ENCODE results near the gene CDK5RAP2.

Gene CDK5RAP2

DNA sequence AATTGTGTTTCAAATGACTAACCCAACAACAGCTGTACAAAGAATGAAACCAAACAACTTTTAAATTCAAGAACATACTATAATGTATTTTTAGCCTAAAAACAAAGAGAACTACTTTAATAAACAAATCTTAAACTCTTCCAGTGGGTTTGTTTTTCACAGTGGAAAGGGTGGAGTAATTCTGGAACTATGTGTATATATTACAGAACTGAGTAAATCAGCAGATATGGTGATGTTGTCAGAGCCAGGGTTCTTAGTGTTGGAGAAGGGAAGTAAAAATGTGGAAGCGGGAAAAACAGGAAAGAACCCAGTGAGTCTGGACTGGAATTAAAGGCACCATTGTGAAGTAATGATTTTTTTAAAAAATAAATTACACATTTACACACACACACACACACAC lies 144.9 kb downstream of the CDK5RAP2 start:
- DNase-seq (ENCODE audit: low spot score) = no peak

DNA sequence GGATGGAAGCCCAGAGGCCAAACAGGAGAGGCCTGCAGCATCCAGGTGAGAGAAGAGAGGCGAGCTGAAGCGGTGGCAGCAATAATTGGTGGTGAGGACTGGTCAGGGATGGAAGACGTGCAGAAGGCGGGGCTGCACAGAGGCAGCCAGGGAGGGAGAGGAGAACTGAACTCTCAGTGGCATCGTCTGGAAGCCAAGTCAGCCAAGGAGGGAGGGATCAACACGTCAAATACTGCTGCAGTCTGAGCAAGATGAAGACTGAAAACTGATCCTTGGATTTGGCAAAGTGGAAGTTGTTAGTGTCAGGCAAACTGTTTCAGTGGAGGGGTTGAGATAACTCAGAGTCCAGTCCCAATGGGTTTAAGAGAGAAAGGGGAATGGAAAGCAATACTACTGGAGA lies 145.4 kb downstream of the CDK5RAP2 start:
- no peak for DNase-seq (ENCODE audit: low spot score)

DNA sequence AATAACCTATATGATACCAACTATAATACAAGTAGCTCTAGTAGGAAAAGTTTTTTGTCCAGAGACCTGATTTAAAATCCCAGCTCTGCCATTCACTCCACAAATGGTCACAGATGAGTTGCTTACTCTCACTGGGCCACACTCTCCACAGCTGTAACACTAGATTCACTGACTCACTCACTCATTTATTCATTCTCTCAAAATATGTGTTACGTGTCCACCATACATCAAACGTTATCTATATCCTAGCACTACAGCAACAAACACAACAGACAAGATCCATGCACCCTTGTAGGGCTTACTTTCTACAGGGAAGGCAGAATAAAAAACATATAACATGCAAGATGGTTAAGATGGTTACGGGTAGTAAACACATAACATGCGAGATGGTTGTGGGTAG lies 146.3 kb downstream of the CDK5RAP2 start:
- no peak for DNase-seq (ENCODE audit: low spot score)

DNA sequence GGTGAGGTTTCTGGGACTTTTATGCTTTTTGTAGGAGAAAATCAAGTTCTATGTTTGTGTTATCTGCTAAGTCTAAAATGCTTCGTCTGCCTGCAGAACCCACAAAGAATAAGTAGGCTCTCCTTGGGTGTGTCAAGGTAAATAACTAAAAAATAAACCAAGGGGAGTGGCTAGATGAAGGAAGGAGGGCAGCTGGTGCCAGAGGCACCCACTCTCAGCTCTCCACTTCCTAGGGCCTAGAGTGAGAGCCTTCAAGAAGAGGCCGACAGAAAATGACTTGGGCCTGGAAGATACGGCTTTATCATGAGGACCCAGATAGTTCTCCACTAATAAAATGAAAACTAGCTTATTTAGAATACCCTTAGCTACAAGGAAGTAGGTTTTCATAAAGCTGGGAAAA lies 147.4 kb downstream of the CDK5RAP2 start:
- DNase-seq (ENCODE audit: low spot score) = no peak

DNA sequence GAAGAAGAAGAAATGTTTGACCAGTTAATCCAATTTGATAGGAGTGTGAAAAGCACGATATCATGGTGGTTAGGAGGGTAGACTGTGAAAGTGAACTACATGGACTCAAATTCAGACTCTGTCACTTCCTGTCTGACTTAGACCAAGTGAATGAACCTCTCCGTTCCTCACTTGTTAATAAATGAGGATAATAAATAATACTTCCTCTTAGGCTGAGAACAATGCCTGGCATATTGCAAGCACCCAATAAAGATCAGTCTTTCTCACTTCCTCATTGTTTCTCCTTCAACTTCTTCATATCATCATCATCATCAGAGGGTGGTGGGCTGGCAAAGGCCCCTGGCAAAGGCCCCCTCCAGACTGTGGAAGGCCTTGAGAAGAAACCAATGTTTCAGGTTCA lies 148.7 kb downstream of the CDK5RAP2 start:
- no peak for DNase-seq (ENCODE audit: low spot score)

DNA sequence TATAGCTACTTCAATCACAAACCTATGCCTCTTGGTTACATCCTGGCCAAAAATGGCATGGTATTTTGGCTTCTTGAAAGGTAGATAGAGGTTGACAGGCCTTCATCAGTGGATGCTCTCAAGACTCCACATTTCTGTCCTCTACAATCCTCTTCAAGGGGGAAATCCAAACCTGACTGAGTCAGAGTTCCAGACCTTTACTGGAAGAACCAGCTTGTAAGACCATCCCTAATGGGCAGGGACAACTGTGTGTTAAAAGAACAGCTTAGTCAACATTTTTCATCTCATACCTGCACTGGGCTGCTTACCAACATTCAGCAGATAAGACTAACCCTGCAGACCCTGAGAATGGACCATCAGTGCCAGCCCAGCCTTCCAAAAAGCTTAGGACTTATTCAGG lies 155.7 kb downstream of the CDK5RAP2 start:
- no peak for DNase-seq (ENCODE audit: low spot score)

DNA sequence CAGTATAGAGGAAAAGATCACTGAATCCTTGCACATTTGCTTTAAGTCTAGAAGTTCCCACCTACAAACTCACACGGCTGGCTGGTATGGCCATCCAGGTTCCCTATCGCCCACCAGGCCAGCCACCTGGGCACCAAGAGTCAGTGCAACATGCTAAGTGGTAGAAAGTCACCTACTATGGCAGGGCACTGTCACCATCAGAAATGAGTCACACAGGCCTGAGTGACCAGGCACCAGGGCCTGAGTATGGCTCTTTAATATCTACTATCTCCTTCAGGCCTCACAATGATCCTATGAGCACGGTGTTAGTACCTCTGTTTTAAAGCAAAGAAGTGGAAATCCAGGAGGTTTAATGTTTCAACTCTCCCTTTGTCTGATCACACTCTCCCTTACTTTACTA lies 156.2 kb downstream of the CDK5RAP2 start:
- DNase-seq (ENCODE audit: low spot score) = no peak

DNA sequence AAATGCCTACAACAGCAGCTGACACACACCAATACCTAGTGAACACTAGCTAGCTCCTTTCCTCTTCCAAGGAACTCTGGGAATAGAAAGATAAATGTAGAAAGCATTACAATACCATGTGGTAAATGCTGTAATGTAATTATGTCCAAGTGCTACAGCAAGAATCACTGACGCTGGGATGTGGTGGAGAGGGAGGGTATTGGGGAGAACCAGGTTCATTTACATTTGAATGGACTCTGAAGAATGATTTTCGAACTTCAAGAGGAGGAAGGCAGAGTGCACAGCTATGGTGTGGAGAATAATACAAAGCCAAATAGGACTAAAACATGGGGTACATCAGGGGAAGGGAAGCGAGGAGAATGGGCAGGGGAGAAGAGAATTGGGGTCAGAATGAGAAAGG lies 158.0 kb downstream of the CDK5RAP2 start:
- no peak for DNase-seq (ENCODE audit: low spot score)

DNA sequence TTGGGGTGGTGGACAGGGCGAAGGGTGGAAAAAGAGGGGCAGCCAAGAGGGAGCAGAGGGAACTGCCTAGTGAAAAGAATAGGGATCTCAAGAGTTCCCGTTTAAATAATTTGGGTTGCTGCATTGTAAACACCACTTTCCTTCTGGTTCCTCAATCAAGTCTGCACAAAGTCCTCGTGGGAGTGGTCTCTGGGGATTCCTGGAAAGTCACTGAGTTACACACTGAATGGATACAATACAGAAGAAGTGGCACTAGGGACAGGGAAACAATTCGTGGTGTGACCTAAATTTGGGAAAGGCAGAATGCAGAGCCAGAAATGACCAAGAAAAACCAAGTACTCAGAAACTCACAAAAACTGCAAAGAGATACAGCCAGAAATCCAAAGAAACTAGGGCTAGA lies 161.7 kb downstream of the CDK5RAP2 start:
- DNase-seq (ENCODE audit: low spot score) = no peak

DNA sequence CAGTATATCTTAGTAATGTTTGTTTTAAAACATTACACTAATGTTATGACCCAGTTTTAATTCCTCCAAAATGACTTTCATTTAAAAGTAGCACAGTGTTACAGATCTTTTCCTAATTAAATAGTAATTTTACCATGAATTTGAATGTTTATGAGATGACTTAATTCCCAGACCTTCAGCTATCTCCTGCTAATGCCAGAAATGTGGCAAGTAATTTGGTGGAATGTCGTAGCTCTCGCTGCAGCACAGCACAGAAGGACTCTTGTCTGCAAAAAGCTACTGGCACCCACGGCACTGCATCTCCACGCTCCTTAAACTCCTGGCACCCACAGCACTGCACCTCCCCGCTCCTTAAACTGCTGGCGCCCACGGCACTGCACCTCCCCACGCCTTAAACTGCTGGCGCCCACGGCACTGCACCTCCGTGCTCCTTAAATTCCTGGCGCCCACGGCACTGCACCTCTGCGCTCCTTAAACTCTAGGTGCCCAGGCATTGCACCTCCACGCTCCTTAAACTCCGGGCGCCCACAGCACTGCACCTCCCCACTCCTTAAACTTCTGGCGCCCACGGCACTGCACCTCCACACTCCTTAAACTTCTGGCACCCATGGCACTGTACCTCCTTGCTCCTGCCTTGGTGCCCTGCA lies 163.1 kb downstream of the CDK5RAP2 start:
- no peak for DNase-seq (ENCODE audit: low spot score)

DNA sequence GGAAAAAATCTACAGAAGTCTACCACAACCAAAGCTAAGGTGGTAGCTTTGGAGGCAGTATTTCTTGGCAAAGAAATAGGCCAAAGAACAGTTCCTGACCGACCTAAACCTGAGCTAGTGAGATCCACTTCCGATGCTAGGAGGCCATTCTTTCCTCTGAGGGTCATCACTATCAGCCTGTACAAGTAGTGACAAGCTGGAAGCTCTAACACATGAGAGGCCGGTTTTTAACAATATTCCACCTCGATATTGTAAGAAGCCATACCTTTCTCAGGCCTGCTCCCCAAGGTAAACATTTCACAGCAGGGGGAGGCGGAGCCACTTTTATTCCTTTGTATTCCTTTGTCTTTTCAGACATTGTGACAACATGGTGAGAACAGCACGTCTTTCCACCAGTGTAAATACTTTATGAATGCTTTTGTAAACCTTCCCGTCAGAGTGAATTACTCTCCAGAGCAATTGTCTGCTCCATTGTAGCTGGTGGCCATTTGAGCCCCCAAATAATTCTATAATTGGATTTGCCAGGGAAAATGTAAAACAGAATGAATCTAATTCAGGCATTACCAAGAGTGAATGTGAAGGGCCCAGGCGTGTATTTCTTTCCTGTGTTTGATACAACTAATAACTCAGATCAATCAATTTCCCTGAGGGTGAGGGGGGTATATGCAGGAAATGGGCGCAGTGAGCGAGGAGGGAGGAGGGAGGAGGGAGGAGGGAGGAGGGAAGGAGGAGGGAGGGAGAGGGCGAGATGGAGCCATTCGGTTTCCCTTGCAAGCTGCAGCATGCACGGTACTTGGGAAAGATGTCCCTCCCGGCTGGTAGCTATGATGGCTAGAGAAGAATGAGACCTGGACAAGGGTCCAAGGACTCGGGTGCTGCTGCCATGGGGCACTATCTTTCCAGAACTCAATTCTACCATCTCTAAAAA lies 166.6 kb downstream of the CDK5RAP2 start:
- DNase-seq (ENCODE audit: low spot score) = no peak

DNA sequence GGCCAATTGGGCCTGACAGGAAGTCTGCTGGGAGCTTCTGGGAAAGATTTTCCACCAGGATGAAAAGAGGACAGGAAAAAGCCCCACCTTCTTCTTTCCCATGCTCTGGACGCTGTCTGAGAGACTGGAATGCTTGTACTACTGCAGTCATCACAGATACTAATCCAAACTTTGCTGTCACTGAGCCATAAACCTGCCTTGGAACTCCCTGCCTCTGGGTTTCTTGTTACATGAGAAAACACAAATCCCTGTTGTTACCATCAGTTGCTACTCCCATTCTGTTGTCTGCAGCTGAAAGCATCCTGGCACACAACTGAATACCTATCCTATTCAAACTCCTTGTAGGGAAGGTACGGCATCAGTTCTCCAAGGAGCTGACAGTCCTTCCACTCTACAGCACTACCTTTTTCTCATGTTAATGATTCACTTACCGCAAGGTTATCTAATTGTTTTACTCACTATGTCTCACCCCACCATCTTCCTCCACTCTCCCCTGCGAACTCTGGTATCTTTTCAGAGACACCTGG lies 167.5 kb downstream of the CDK5RAP2 start:
- DNase-seq (ENCODE audit: low spot score) = no peak

DNA sequence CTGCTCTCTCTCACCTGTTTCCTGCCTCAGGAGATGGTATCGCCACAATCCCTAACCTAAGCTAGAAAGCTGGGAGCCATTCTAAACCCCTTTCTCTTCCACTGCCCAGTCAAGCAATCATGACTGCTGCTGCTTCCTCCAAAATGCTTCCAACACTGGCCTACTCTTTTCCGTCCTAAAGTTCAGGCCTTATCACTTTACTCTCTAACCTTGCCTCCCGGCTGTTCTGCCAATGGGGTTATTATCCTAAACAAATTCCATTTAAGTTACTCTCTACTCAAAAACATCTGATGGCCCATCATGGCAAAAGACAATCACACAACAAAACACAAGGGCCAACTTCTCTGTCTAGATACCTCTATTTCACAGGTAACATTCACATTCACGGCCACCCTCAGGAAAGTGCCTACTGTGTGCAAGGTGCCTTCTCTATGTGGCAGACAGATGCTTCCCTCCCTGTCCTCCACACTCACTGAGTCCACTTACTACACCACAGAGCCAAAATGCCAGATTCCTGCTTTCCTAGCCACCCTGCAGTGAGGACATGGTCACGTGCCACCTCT lies 168.0 kb downstream of the CDK5RAP2 start:
- no peak for DNase-seq (ENCODE audit: low spot score)

DNA sequence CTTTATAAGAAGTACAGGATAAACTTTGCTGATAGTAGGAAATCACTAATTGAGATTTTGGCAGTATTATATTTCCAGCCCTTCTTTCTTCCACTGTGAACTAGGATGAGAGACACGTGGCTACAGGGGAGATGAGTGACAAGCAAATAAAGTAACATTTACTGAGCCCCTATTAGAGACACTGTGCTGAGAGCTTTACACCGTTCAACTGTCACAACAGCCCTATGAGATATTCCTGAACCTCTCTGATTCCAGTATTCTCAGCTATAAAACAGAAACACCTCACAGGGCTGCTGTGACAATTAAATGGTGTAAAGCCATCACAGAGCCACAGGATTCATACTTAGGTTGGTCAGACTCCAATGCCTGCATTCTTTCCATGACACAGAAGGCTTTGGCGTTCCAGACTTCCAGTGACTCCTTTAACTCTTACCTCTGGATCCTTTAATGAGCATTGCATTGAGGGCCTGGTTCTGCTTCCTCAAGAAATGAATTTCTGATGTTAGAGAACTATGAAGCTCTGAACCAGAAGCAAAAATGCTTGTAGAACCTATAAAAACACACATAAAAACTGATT lies 169.0 kb downstream of the CDK5RAP2 start:
- no peak for DNase-seq (ENCODE audit: low spot score)

DNA sequence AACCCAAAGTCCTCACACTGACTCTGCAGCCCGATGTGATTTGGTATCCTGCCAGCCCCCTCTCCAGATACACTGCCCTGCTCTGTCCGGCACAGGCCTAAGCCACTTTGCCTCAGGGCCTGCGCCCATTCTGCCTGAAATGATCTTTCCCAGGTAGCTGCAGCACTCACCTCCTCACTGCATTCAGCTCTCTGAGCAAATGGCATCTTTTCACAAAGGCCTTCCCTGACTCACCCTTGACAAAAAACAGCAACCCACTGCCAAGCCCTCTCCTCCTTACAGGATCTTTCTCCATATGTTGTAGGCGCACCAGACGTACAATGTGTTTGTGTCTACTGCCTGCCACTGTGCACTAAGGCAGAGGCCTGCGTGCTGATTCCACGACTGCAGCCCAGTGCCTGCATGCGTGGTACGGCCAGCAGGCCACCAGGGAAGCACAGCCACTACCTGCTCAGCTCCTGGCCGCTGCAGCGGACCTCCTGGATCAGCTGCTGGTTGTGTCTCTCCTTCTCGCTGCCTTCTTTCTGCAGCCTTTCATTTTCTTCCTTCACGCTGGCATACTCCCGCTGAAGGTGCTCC lies 171.2 kb downstream of the CDK5RAP2 start:
- no peak for DNase-seq (ENCODE audit: low spot score)

DNA sequence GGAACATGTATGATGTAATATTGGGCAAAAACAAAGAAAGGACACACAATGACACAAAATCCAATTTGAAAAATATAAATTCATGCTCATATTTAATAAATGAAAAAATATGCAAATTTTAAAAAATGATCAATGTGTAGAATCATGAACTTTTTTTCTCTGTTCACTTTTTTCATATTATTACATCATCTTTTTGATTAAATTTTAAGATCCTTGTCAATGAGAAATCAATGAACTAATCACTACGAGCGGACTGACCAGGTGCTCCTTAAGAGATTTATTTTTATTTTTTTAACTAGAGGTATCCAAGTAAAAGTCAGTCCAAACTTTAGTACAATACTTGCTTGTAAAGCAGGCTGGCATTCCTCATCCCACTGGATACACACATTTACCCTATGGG lies 174.1 kb downstream of the CDK5RAP2 start:
- DNase-seq (ENCODE audit: low spot score) = no peak

DNA sequence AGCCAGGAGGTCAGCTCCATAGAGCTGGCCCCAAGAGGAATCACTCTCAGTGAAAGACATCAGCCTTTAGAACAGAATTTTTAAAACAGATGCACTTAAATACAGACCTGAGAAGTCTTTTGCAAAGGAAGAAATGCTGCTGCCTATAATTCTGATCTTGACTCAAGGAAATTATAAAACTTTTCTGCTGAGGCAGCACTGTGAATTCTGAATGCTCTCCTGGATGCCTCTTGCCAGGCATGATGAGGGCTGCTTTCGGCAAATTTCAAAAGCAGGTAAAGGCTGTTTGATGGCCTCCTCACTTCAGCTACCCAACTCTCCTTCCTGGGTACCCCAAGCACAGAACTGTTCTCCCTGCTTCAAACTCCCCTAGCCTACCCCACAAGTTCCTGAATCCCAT lies 174.8 kb downstream of the CDK5RAP2 start:
- DNase-seq (ENCODE audit: low spot score) = no peak

DNA sequence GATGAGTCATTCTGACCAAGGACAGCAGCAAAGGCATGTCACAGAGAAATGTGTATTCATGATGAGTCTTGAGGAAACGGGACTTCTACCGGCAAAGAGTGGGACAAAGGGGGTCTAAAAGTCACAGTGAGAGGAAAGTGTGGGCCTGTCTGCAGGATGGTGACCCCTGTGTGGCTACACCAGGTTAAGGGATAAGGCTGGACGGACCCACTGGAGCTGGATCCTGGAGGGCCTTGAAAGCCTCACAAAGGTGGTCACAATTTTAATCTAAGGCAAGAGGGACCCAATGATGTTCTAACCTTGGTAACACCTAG lies 176.5 kb downstream of the CDK5RAP2 start:
- DNase-seq (ENCODE audit: low spot score) = no peak

DNA sequence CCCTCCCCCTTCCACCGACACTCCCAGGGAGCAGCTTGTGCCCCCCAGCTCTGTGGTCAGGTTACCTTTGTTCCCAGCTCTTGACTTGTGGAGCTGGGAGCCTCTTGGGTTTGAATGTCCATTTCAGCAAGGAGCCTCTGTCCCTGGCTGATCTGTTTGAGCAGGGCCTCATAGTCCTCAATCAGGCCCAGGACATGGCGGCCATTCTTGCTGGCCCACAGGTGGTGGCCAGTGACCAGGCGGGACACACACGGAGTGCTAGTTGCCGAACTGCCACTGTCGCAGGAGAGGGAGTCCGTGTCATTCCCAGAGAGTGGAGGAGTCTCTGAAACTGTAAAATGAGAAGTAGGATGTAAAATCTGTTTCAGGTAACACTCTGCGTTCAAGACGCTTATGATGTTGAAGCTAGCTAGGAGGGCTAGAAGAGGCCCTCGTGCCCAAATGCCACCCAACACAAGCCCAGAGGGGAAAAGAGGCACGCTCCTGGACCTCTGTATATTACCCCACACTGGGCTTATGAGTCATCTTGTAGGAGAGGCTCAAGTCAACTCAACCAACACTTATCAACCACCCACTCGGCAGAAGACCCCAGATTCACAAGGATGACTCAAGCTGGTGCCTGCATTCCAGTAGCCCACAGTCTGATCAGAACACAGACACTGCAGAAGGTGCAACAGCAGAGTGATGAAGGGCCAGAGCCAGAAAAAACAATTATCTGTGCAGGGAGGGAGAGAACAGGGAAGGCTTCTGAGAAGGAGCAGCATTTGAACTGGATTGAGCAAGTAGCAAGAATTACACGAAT lies 177.0 kb downstream of the CDK5RAP2 start:
- DNase-seq (ENCODE audit: low spot score) = no peak

DNA sequence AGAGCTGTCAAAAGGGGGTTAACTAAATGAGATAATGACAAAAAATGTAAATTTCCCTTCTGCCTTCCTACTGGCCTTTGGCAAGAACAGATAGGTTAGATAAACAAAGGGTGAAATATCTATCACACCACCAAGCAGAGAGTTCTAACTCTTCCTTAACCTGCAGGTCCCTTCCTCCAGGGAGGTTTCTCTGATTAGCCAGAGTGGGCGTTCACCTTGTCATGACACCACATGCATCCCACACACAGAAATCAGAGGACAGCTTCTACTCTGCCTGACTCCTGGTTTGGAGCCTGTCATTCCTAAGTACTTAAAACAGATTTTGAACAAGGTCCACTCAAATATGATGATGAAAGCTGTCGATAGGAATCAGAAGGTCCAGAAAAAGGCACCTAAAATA lies 180.0 kb downstream of the CDK5RAP2 start:
- DNase-seq (ENCODE audit: low spot score) = no peak

DNA sequence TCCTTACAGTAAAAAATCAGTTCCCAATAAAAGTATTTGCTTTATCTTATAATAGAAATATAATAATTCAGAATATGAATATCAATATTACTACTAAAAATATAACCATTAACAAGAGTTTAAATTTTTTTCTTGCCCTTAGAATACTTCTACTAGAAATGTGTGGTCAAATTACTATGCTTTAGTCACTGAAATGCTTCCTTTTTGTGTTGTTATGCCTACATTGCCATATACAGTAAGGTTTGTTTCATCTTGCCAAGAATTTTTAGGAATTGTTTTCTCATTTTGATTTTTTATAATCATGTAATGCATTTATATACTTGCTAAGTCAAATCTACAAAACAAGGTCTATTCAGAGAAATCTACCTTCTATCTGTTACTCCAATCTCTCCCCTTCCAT lies 181.7 kb downstream of the CDK5RAP2 start:
- no peak for DNase-seq (ENCODE audit: low spot score)

DNA sequence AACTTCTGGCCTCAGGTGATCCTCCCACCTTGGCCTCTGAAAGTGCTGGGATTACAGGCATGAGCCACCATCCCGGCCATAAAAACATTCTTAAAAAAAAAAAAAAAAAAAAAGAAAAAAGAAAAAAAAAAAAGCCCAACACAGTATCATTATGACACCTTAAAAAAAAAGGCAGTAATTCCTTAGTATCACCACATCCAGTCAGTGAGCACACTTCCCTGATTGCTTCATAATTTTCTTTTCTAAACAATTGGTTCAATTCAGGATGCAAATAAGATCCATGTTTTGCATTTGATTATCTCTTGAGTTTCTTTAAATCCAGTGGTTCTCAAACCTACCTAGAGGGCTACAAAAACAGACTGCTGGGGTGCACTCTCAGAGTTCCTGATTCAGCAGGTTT lies 182.5 kb downstream of the CDK5RAP2 start:
- no peak for DNase-seq (ENCODE audit: low spot score)
